CD4-positive, alpha-beta memory T cell (primary cell): ENCODE results near the gene PRIMA1. TPM values are rescaled to one million over a fixed set of nuclear protein-coding genes. Genes with fewer than 3 reads are reported as not detected.

Experiments used
- CTCF ChIA-PET: fragments of 350-600 bp; sonication (Branson Sonifier 250); formaldehyde crosslinking; loops from one replicate; lab custom pipeline; 2021; ENCODE audit warnings: inconsistent platforms; ENCODE audit not compliant: partially characterized antibody; lab: Charles Lee
- POLR2A ChIA-PET: fragments of 350-600 bp; sonication (Branson Sonifier 250); formaldehyde crosslinking; loops from one replicate; lab custom pipeline; 2021; ENCODE audit not compliant: partially characterized antibody; lab: Charles Lee
- DNase-seq, 5 donors: peaks; one replicate each; pipeline versions ENCODE4 v3.0.0 to v3.0.0-alpha.2; 2020 to 2022; ENCODE audit warnings: mixed read lengths in 1 of 5
- H3K27ac ChIP-seq: one replicate; pipeline ENCODE4 v1.7.0; 2013; ENCODE audit warnings: low read depth, low read length
- H3K27me3 ChIP-seq: 2 replicates; pipeline ENCODE4 v1.7.0; 2013; ENCODE audit warnings: mild to moderate bottlenecking, low read length, moderate library complexity; ENCODE audit not compliant: insufficient read depth
- H3K36me3 ChIP-seq: 2 replicates; pipeline ENCODE4 v1.7.0; 2013; ENCODE audit warnings: mild to moderate bottlenecking, low read length, moderate library complexity; ENCODE audit not compliant: insufficient read depth
- H3K4me1 ChIP-seq: 2 replicates; pipeline ENCODE4 v1.7.0; 2013; ENCODE audit warnings: mild to moderate bottlenecking, low read length, moderate library complexity; ENCODE audit not compliant: insufficient read depth
- H3K4me3 ChIP-seq, 2 donors: one replicate each; pipeline ENCODE4 v1.7.0; 2013; ENCODE audit warnings: low read length in 2 of 2, mild to moderate bottlenecking in 1 of 2
- H3K9me3 ChIP-seq, 2 donors: one replicate each; pipeline ENCODE4 v1.7.0; 2013; ENCODE audit warnings: low read length in 2 of 2, control low read depth in 1 of 2; ENCODE audit not compliant: control insufficient read depth in 1 of 2
- H3K27ac Mint-ChIP-seq, 7 donors: one replicate each; pipeline ENCODE4 v1.8.0; 2020 to 2021; ENCODE audit warnings: mixed read lengths in 7 of 7, mild to moderate bottlenecking in 6 of 7, inconsistent platforms in 3 of 7, moderate library complexity in 3 of 7
- H3K27me3 Mint-ChIP-seq, 2 donors: one replicate each; pipeline ENCODE4 v1.8.0; 2020 to 2021; ENCODE audit warnings: mixed read lengths in 2 of 2
- H3K36me3 Mint-ChIP-seq, 2 donors: one replicate each; pipeline ENCODE4 v1.8.0; 2020 to 2021; ENCODE audit warnings: mixed read lengths in 2 of 2, inconsistent platforms in 1 of 2, mild to moderate bottlenecking in 1 of 2
- H3K4me1 Mint-ChIP-seq, 4 donors: one replicate each; pipeline ENCODE4 v1.8.0; 2020 to 2021; ENCODE audit warnings: mixed read lengths in 4 of 4, mild to moderate bottlenecking in 1 of 4
- H3K4me3 Mint-ChIP-seq, 8 donors: one replicate each; pipeline ENCODE4 v1.8.0; 2020 to 2021; ENCODE audit warnings: mixed read lengths in 8 of 8, mild to moderate bottlenecking in 7 of 8, moderate library complexity in 6 of 8, inconsistent platforms in 3 of 8
- H3K9me3 Mint-ChIP-seq, 8 donors: one replicate each; pipeline ENCODE4 v1.8.0; 2020 to 2021; ENCODE audit warnings: mixed read lengths in 8 of 8, mild to moderate bottlenecking in 5 of 8, inconsistent platforms in 3 of 8, moderate library complexity in 1 of 8
- intact Hi-C: fragments of 100-400 bp; cut with micrococcal nuclease; formaldehyde crosslinking; loops from one replicate; pipeline ENCODE4 v1.15.1; 2023
- polyA plus RNA-seq, 2 donors: library from polyadenylated mRNA; unstranded; fragments of 300-500 nt; fragmentation: Illumina TruSeq; gene quantifications; one replicate each; pipeline ENCODE4 v1.2.3, GENCODE V29; 2021
- total RNA-seq, 2 experiments: library from RNA; stranded (reverse); gene quantifications; one replicate each; pipeline ENCODE4 v1.2.3, GENCODE V29; 2021

PRIMA1 gene
- total and polyA plus RNA-seq, 4 experiments from 2014 or later, result not detected

DNA sequence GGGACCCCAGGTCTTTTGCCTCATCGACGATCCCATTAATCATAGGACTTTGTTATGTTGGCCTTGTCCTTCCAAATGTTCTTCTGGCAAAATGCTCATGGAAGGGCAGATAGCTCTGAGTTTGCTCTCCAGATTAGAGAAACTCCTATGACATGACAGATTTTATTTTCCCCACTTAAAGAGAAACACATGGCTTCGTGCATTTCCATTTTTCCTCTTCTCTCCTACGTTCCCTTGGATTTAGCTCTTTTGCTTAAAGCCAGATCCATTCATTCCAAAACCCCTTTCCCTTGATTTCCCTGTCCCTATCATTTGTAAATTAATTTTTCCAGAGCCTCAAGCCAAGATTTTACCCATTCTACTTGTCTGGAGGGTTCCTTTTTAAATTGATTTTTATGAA is 2.9 kb downstream of the PRIMA1 start:
- Histone ChIP-seq H3K27me3 (peaks cover 3% of the 10 kb centered on the region), H3K36me3 (no peaks in the 10 kb centered on the region), H3K9me3 (no peaks in the 10 kb centered on the region), H3K27ac (no peak overlapping the region), H3K4me1 (no peaks in the 10 kb centered on the region), H3K4me3 (no peak overlapping the region)
- no peak for DNase-seq
- Mint-ChIP-seq H3K4me1 (peaks cover 0 to 17% (median 4%) of the 10 kb centered on the region in 4 donors), H3K27ac (no peak overlapping the region), H3K4me3 (no peak overlapping the region), H3K27me3 (peaks cover 35 to 40% of the 10 kb centered on the region in 2 donors), H3K36me3 (no peaks in the 10 kb centered on the region), H3K9me3 (peaks cover 0 to 4% (median 0%) of the 10 kb centered on the region in 8 donors)
- intact Hi-C loops, result no loop called here
- ChIA-PET CTCF (no interaction called here), POLR2A (no interaction called here)

DNA sequence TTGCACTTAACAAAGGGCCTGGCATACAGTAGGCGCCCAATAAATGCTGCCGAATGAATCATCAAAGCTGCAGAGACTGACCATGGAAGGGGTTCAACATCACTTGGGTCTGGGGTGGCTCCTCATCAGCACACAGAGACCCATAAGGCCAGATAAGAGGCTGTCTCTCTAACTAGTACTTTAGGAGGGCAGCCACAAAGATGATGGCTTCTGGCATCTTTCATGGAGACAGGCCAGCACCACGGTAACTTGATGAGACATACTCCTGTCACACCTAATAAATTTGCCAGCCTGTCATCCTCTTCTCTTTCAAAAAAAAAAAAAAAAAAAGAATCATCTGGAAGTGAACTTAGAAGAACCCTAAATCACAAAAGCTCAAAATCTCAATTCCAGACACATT is 3.4 kb downstream of the PRIMA1 start:
- Mint-ChIP-seq H3K4me1 (peaks cover 0 to 17% (median 4%) of the 10 kb centered on the region in 4 donors), H3K27ac (no peak overlapping the region), H3K36me3 (no peaks in the 10 kb centered on the region), H3K27me3 (peaks cover 31 to 36% of the 10 kb centered on the region in 2 donors), H3K9me3 (peaks cover 0 to 4% (median 0%) of the 10 kb centered on the region in 8 donors), H3K4me3 (no peak overlapping the region)
- ChIA-PET POLR2A (no interaction called here), CTCF (no interaction called here)
- no peak for DNase-seq
- H3K36me3 ChIP-seq, result no peaks in the 10 kb centered on the region
- H3K27ac ChIP-seq, result no peak overlapping the region
- no peaks in the 10 kb centered on the region for H3K4me1 ChIP-seq
- intact Hi-C loops, result no loop called here
- H3K4me3 ChIP-seq, result no peak overlapping the region
- no peaks in the 10 kb centered on the region for H3K9me3 ChIP-seq
- H3K27me3 ChIP-seq, result no peaks in the 10 kb centered on the region

DNA sequence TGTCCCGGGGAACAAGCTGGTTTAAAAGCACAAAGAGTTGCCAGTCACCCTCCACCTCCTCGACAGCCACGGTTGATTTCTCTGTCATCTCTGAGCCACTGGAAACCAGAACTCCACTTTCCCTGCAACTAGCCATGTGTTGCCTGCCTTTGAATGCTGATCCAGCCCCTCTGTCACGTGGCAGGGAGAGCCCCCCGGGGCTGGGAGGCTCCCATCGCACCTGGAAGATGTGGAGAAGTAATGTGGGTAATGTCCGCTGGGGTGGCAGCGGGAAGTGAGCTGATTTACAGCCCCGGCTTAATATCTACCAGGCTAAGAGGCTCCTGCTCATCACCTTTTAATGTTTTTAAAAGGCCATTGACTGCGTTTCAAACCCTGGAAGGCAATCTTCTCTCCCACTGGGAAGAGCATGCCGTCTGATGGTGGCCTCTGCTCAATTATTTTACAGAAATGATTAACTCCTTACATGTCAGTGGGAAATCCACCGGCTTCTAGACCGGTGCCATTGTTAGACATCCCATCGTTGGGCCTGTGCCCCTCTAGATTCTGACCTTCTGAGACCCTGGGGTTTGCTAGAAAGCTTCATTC is 7.4 kb downstream of the PRIMA1 start:
- no peak for DNase-seq
- Histone ChIP-seq H3K4me1 (no peaks in the 10 kb centered on the region), H3K4me3 (no peak overlapping the region), H3K36me3 (no peaks in the 10 kb centered on the region), H3K27ac (no peak overlapping the region), H3K9me3 (no peaks in the 10 kb centered on the region), H3K27me3 (no peaks in the 10 kb centered on the region)
- H3K4me1 Mint-ChIP-seq, result peaks cover 0 to 2% (median 0%) of the 10 kb centered on the region in 4 donors
- ChIA-PET POLR2A (no interaction called here), CTCF (no interaction called here)
- H3K4me3 Mint-ChIP-seq, result no peak overlapping the region
- H3K9me3 Mint-ChIP-seq, result no peaks in the 10 kb centered on the region
- peaks cover 13 to 18% of the 10 kb centered on the region in 2 donors for H3K27me3 Mint-ChIP-seq
- H3K27ac Mint-ChIP-seq, result no peak overlapping the region
- intact Hi-C loops, result no loop called here
- H3K36me3 Mint-ChIP-seq, result no peaks in the 10 kb centered on the region

DNA sequence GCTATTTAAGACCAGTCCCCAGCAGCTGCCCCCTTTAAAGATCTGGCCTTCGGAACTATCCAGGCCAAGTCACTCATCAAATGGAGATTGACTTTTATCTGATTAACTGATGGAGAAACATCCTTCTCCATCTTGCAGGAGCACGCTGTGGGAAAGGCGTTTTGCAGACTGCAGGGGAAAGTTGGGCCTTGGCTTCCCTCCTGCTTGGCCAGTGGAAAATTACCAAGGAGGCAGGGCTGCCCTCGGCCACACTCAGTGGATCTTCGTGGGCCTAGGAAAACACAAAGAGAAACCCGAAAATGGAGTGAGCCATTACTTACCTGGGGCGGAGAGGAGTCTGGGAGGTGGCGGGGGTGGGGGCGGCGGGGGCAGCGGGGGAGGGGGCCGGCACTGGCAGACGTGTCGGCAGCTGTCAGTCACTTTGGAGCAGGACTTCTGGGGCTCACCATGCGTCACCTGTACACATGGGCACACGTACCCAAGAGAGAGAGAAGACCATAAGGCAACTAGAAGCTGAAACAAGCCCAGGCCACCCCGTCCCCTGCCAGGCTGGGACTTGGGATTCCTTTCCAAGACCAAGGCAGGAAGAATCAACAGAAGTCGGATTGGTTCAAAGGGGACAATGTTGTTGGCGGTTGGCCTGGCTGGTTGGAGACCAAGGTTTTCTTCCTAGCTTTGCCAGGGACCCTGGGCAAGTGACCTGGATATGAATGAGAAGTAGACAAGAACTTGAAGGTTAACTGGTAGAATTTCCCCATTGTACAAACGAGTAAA is 9.2 kb downstream of the PRIMA1 start:
- Histone ChIP-seq H3K4me3 (no peak overlapping the region), H3K27ac (no peak overlapping the region), H3K36me3 (no peaks in the 10 kb centered on the region), H3K4me1 (no peaks in the 10 kb centered on the region), H3K27me3 (no peaks in the 10 kb centered on the region), H3K9me3 (no peaks in the 10 kb centered on the region)
- Mint-ChIP-seq H3K4me1 (no peaks in the 10 kb centered on the region), H3K27ac (no peak overlapping the region), H3K9me3 (peaks cover 0 to 2% (median 0%) of the 10 kb centered on the region in 8 donors), H3K4me3 (no peak overlapping the region), H3K36me3 (no peaks in the 10 kb centered on the region), H3K27me3 (peaks cover 4 to 7% of the 10 kb centered on the region in 2 donors)
- DNase-seq, result no peak
- ChIA-PET POLR2A (no interaction called here), CTCF (no interaction called here)
- intact Hi-C loops, result no loop called here

DNA sequence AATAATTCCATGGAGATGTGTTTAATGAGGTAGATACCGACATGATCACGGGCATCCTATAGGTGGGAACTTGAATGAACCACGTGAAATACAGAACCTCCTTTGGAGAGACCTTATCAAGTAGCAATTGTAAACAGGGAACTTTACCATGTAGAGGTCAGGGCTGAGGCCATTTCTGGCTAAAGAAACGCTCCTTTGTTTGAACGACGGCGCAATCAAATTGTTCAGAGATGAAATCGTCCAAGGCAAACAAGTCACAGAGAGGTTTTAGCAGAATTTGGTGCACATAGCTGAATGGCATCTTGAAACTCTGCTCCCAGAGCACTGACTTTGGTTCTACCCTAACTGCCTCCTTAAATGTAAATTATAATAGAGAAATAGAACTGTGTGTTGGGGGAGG is 9.8 kb downstream of the PRIMA1 start:
- peaks cover 0 to 2% (median 0%) of the 10 kb centered on the region in 8 donors for H3K9me3 Mint-ChIP-seq
- no peak for DNase-seq
- ChIA-PET POLR2A (no interaction called here), CTCF (no interaction called here)
- H3K36me3 ChIP-seq, result no peaks in the 10 kb centered on the region
- no peak overlapping the region for H3K4me3 ChIP-seq
- peaks cover 4 to 7% of the 10 kb centered on the region in 2 donors for H3K27me3 Mint-ChIP-seq
- intact Hi-C loops, result no loop called here
- H3K36me3 Mint-ChIP-seq, result no peaks in the 10 kb centered on the region
- H3K27ac Mint-ChIP-seq, result no peak overlapping the region
- H3K27me3 ChIP-seq, result no peaks in the 10 kb centered on the region
- no peak overlapping the region for H3K4me3 Mint-ChIP-seq
- H3K27ac ChIP-seq, result no peak overlapping the region
- H3K9me3 ChIP-seq, result no peaks in the 10 kb centered on the region
- H3K4me1 ChIP-seq, result no peaks in the 10 kb centered on the region
- no peaks in the 10 kb centered on the region for H3K4me1 Mint-ChIP-seq

DNA sequence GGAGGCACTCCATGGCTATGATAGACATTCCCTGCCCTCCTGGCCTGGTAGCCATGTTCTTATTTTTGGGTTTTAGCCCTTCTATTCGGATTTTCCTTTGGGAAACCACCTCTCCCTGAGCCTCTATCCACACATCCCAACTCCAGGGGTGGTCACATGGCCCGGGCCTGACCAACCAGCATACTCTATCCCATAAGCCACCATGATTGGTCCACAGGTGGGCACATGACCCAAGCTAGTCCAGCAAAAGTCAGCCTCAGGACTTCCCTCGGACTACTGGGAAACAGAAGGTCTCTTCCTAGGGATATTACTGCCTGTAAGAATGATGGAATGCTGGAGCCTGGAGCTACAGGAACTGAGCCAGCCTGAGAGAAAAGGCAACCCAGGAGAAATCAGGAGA is 12.5 kb downstream of the PRIMA1 start:
- intact Hi-C loops, result no loop called here
- Mint-ChIP-seq H3K27ac (no peak overlapping the region), H3K27me3 (peaks cover 0 to 11% of the 10 kb centered on the region in 2 donors), H3K9me3 (peaks cover 0 to 11% (median under 1%) of the 10 kb centered on the region in 8 donors), H3K36me3 (no peaks in the 10 kb centered on the region), H3K4me1 (no peaks in the 10 kb centered on the region), H3K4me3 (no peak overlapping the region)
- DNase-seq, result no peak
- H3K27me3 ChIP-seq, result no peaks in the 10 kb centered on the region
- ChIA-PET CTCF (no interaction called here), POLR2A (no interaction called here)
- no peak overlapping the region for H3K27ac ChIP-seq
- H3K36me3 ChIP-seq, result no peaks in the 10 kb centered on the region
- H3K9me3 ChIP-seq, result no peaks in the 10 kb centered on the region
- no peak overlapping the region for H3K4me3 ChIP-seq
- H3K4me1 ChIP-seq, result no peaks in the 10 kb centered on the region

DNA sequence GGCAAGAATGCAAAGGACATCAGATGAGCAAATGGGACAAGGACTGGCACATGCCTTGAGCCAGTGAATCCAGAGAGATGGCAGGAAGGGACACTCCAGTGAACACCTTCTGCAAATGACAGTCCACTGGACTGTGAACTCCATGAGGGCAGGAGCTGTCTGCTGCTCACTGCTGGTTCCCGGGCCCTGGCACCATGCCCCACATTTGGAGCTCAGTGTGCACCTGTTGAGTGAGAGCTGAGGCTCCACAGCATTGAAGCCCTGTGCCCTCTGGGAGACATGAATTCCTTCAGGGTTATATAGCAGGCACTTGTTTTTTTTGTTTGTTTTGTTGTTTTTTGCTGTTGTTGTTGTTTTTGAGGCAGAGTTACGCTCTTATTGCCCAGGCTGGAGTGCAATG is 13.1 kb downstream of the PRIMA1 start:
- no peaks in the 10 kb centered on the region for H3K36me3 ChIP-seq
- H3K4me3 ChIP-seq, result no peak overlapping the region
- H3K27ac Mint-ChIP-seq, result no peak overlapping the region
- no peak for DNase-seq
- H3K4me1 Mint-ChIP-seq, result no peaks in the 10 kb centered on the region
- CTCF ChIA-PET, result no interaction called here
- POLR2A ChIA-PET, result no interaction called here
- no peak overlapping the region for H3K27ac ChIP-seq
- intact Hi-C loops, result no loop called here
- H3K9me3 Mint-ChIP-seq, result peaks cover 0 to 11% (median under 1%) of the 10 kb centered on the region in 8 donors
- no peak overlapping the region for H3K4me3 Mint-ChIP-seq
- H3K27me3 ChIP-seq, result no peaks in the 10 kb centered on the region
- no peaks in the 10 kb centered on the region for H3K36me3 Mint-ChIP-seq
- H3K27me3 Mint-ChIP-seq, result peaks cover 0 to 11% of the 10 kb centered on the region in 2 donors
- no peaks in the 10 kb centered on the region for H3K4me1 ChIP-seq
- no peaks in the 10 kb centered on the region for H3K9me3 ChIP-seq
